ENCODE measurements around the gene SLC2A13. TPM values are rescaled to one million over a fixed set of nuclear protein-coding genes. Genes with fewer than 3 reads are reported as not detected.

The SLC2A13 gene
- total and polyA plus RNA-seq, 2 donors (not counting 3 experiments of a cell fraction or from before 2014, with no cell fraction given), result 1.2 to 4.9 TPM

- POLR2A ChIA-PET, result no interaction called here
- Histone ChIP-seq H3K27ac (ENCODE audit: insufficient read depth, low read depth, low read length) (no peak overlapping the region), H3K79me2 (ENCODE audit: control insufficient read depth, insufficient read depth, low read length) (no peaks in the 10 kb centered on the region), H3K4me1 (ENCODE audit: control insufficient read depth, extremely low read depth, insufficient read depth, low read length) (peaks cover 8% of the 10 kb centered on the region), H2AFZ (ENCODE audit: low read depth, low read length) (no peak overlapping the region), H3K4me2 (ENCODE audit: insufficient read depth, low read length) (no peak overlapping the region), H3K9ac (replicated peaks; ENCODE audit: extremely low read depth, insufficient read depth, low read length) (no peak overlapping the region), H3K9me3 (replicated peaks; ENCODE audit: control insufficient read depth, insufficient read depth, low read length) (no peaks in the 10 kb centered on the region), H3K27me3 (ENCODE audit: control insufficient read depth in 2 of 2, insufficient read depth in 2 of 2, low read length in 2 of 2) (no peaks in the 10 kb centered on the region), H3K4me3 (replicated peaks in 1 of 3; ENCODE audit: insufficient read depth in 1 of 3, low read depth in 1 of 3, low read length in 3 of 3) (no peak overlapping the region), H3K36me3 (ENCODE audit: control insufficient read depth in 2 of 2, extremely low read depth in 1 of 2, insufficient read depth in 2 of 2, low read length in 2 of 2) (no peaks in the 10 kb centered on the region), H4K20me1 (replicated peaks; ENCODE audit: control insufficient read depth, extremely low read depth, insufficient read depth, low read length) (no peaks in the 10 kb centered on the region), H3K9me1 (replicated peaks; ENCODE audit: control insufficient read depth, extremely low read depth, insufficient read depth, low read length) (no peaks in the 10 kb centered on the region)
- dilution Hi-C loops (cut with MboI; ENCODE audit: extremely low pct_ligation_motif_present, low sequenced_read_pairs), result no loop called here
- TF ChIP-seq POLR2A (IDR thresholded peaks at IDR 0.05; ENCODE audit: low read depth, low read length), result no peak
- TF ChIP-seq, protein P1, sequence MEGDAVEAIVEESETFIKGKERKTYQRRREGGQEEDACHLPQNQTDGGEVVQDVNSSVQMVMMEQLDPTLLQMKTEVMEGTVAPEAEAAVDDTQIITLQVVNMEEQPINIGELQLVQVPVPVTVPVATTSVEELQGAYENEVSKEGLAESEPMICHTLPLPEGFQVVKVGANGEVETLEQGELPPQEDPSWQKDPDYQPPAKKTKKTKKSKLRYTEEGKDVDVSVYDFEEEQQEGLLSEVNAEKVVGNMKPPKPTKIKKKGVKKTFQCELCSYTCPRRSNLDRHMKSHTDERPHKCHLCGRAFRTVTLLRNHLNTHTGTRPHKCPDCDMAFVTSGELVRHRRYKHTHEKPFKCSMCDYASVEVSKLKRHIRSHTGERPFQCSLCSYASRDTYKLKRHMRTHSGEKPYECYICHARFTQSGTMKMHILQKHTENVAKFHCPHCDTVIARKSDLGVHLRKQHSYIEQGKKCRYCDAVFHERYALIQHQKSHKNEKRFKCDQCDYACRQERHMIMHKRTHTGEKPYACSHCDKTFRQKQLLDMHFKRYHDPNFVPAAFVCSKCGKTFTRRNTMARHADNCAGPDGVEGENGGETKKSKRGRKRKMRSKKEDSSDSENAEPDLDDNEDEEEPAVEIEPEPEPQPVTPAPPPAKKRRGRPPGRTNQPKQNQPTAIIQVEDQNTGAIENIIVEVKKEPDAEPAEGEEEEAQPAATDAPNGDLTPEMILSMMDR (IDR thresholded peaks at IDR 0.05; ENCODE audit: extremely low read depth in 1 of 2, insufficient read depth in 1 of 2, low read depth in 1 of 2, low read length in 2 of 2), result no peak
- TF ChIP-seq MYC (IDR thresholded peaks at IDR 0.05; ENCODE audit: low read depth, low read length), result no peak
- TF ChIP-seq, protein P2, sequence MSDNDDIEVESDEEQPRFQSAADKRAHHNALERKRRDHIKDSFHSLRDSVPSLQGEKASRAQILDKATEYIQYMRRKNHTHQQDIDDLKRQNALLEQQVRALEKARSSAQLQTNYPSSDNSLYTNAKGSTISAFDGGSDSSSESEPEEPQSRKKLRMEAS (IDR thresholded peaks at IDR 0.05; ENCODE audit: insufficient read depth, insufficient read length), result no peak
- TF ChIP-seq JUN (IDR thresholded peaks at IDR 0.05; ENCODE audit: borderline replicate concordance, insufficient read depth, insufficient read length, low read depth), result no peak
- no peak for TF ChIP-seq POLR2AphosphoS5 (IDR thresholded peaks at IDR 0.05; ENCODE audit: insufficient read depth, low read depth, low read length)
- TF ChIP-seq GATA2 (IDR thresholded peaks at IDR 0.05; ENCODE audit: insufficient read depth, insufficient read length, low read depth, low read length), result no peak
- no peak for TF ChIP-seq FOS (IDR thresholded peaks at IDR 0.05; ENCODE audit: borderline replicate concordance, insufficient read depth, low read length)
- TF ChIP-seq EZH2 (IDR thresholded peaks at IDR 0.05; ENCODE audit: borderline replicate concordance, low read depth, low read length, severe bottlenecking), result no peak
- CTCF ChIA-PET, result no interaction called here
- no peak for DNase-seq (ENCODE audit: low read depth, low spot score)
- intact Hi-C loops (cut with micrococcal nuclease), result no loop called here
- no TSS peak for BruUV-seq (replicated peaks)
- FAIRE-seq, result no peak
Measured at GRCh38 chr12:39839072-39839471, 266.8 kb downstream of the SLC2A13 start.
